BJ (cell line): ENCODE data around the gene ICAM2. TPM values are rescaled to one million over a fixed set of nuclear protein-coding genes. Genes with fewer than 3 reads are reported as not detected.
"Not testable (repeated sequence)": the region's sequence is repeated elsewhere in the genome, so short reads cannot be mapped to it uniquely, and the experiment has no call there.

ENCODE experiments used
- CTCF ChIA-PET: fragments of 350-600 bp; formaldehyde crosslinking; extraction: SDS; loops from one replicate; lab custom pipeline; 2021; ENCODE audit warnings: antibody characterized with exemption, inconsistent platforms; lab: Yijun Ruan, JAX
- POLR2A ChIA-PET: fragments of 300-600 bp; sonication (Branson Sonifier 250); formaldehyde crosslinking; extraction: SDS; loops from one replicate; lab custom pipeline; 2021; ENCODE audit warnings: antibody characterized with exemption; lab: Charles Lee
- DNase-seq: peaks from one replicate; pipeline ENCODE4 v3.0.0-alpha.2; 2011; ENCODE audit warnings: low read depth
- H3K27me3 ChIP-seq: 2 replicates; pipeline ENCODE4 v1.6.0; 2011; ENCODE audit warnings: low read length; ENCODE audit not compliant: control insufficient read depth, insufficient read depth
- H3K36me3 ChIP-seq: 2 replicates; pipeline ENCODE4 v1.5.1; 2011; ENCODE audit warnings: low read length; ENCODE audit not compliant: control insufficient read depth, insufficient read depth
- H3K4me3 ChIP-seq: 2 replicates; pipeline ENCODE4 v1.5.1; 2011; ENCODE audit warnings: low read depth, mild to moderate bottlenecking, control low read depth, low read length
- CTCF ChIP-seq: IDR thresholded peaks from 2 replicates; pipeline ENCODE4 v1.5.1; 2011; ENCODE audit warnings: low read depth, mild to moderate bottlenecking, control low read depth, inconsistent platforms, low read length, moderate library complexity; ENCODE audit not compliant: insufficient read depth
- polyA plus RNA-seq: library from polyadenylated mRNA; depleted of rRNA; stranded (reverse); fragments of >200 nt; gene quantifications from 2 replicates; pipeline ENCODE4 v1.2.3, GENCODE V29; 2011

ICAM2 gene
- polyA plus RNA-seq, 1 experiment, result 0.91 TPM

GRCh38 chr17:64022611-64023063 is 2.2 kb upstream of the ICAM2 start:
- CTCF ChIA-PET, result interaction anchor here (0.7 to 5.0 kb wide), 6 partner anchors 8 to 119 kb away, joined by 3 to 29 read pairs (median 3); partner anchors contain the start of gene GH1
- TF ChIP-seq CTCF, result no peak
- no peak for DNase-seq
- H3K27me3 ChIP-seq, result no peaks in the 10 kb centered on the region
- H3K4me3 ChIP-seq, result no peak overlapping the region
- POLR2A ChIA-PET, result no interaction called here
- H3K36me3 ChIP-seq, result no peaks in the 10 kb centered on the region

GRCh38 chr17:64019551-64019961 is 877 bp downstream of the ICAM2 start:
- H3K27me3 ChIP-seq, POLR2A ChIA-PET, H3K4me3 ChIP-seq, DNase-seq, H3K36me3 ChIP-seq: not testable (repeated sequence)
- CTCF ChIA-PET, result interaction anchor here (0.9 to 5.0 kb wide), 8 partner anchors 9 to 154 kb away, joined by 3 to 29 read pairs (median 8); partner anchors contain the start of genes CSHL1 and GH1

GRCh38 chr17:64017381-64017980 is 3.0 kb downstream of the ICAM2 start:
- no peak overlapping the region for H3K4me3 ChIP-seq
- H3K36me3 ChIP-seq, result no peaks in the 10 kb centered on the region
- CTCF ChIA-PET, result interaction anchor here (0.5 to 2.8 kb wide), 11 partner anchors 8 to 132 kb away, joined by 3 to 16 read pairs (median 4); partner anchors contain the start of genes CSHL1 and GH1
- TF ChIP-seq CTCF, result no peak
- no peaks in the 10 kb centered on the region for H3K27me3 ChIP-seq
- POLR2A ChIA-PET, result no interaction called here
- no peak for DNase-seq

- POLR2A ChIA-PET, result no interaction called here
- no peak overlapping the region for H3K4me3 ChIP-seq
- no peak for DNase-seq
- no peaks in the 10 kb centered on the region for H3K36me3 ChIP-seq
- CTCF ChIA-PET, result interaction anchor here (0.5 to 2.8 kb wide), 9 partner anchors 8 to 131 kb away, joined by 3 to 16 read pairs (median 4); partner anchors contain the start of genes CSHL1 and GH1
- H3K27me3 ChIP-seq, result no peaks in the 10 kb centered on the region
- no peak for TF ChIP-seq CTCF
Observed at GRCh38 chr17:64016974-64017373, 3.5 kb downstream of the ICAM2 start.

GRCh38 chr17:64016231-64016784 is 4.1 kb downstream of the ICAM2 start:
- Histone ChIP-seq H3K36me3 (no peaks in the 10 kb centered on the region), H3K4me3 (no peak overlapping the region), H3K27me3 (no peaks in the 10 kb centered on the region)
- ChIA-PET CTCF (interaction anchor here (1.0 to 2.8 kb wide), 6 partner anchors 9 to 111 kb away, joined by 3 to 16 read pairs (median 7); partner anchors contain the start of gene GH1), POLR2A (no interaction called here)
- no peak for TF ChIP-seq CTCF
- DNase-seq, result no peak
